K562 (cell line): Measurements from ENCODE around the gene EIPR1. TPM values are rescaled to one million over a fixed set of nuclear protein-coding genes. Genes with fewer than 3 reads are reported as not detected.

Experiments used
- CBX3 ChIP-seq, 2 experiments: IDR thresholded peaks; 1 replicate in 1 of 2; 2 replicates in 1 of 2; pipeline ENCODE4 v1.6.1; 2012; ENCODE audit warnings: inconsistent platforms in 2 of 2, low read length in 2 of 2, borderline replicate concordance in 1 of 2, control low read depth in 1 of 2
- MAFG ChIP-seq: fragments of 450-650 bp; conservative IDR thresholded peaks from 2 replicates; pipeline ENCODE4 v1.6.1; 2016; ENCODE audit warnings: missing genetic modification characterization, missing compliant biosample characterization
- MBD2 ChIP-seq: sonication (generic); IDR thresholded peaks from 2 replicates; pipeline ENCODE4 v1.6.1; 2016; ENCODE audit warnings: low read depth, borderline replicate concordance
- RCOR1 ChIP-seq, 2 experiments: IDR thresholded peaks; 2 replicates each; pipeline ENCODE4 v1.6.1; 2012; ENCODE audit warnings: low read depth in 2 of 2, low read length in 2 of 2, borderline replicate concordance in 1 of 2, improper control_type of control experiment in 1 of 2
- RFX1 ChIP-seq: fragments of 450-650 bp; IDR thresholded peaks from 2 replicates; pipeline ENCODE4 v1.6.1; 2016; ENCODE audit warnings: mild to moderate bottlenecking, moderate library complexity
- SPI1 ChIP-seq: IDR thresholded peaks from 2 replicates; pipeline ENCODE4 v1.6.1; 2011; ENCODE audit warnings: low read depth, low read length, control low read depth, borderline replicate concordance
- TBL1XR1 ChIP-seq, 2 experiments: IDR thresholded peaks; 2 replicates each; pipeline ENCODE4 v1.6.1; 2012; ENCODE audit warnings: improper control_type of control experiment in 2 of 2, low read length in 2 of 2, mild to moderate bottlenecking in 1 of 2
- ZEB2 ChIP-seq: fragments of 450-650 bp; IDR thresholded peaks from 2 replicates; pipeline ENCODE4 v1.6.1; 2016
- ZNF431 ChIP-seq: sonication (generic); formaldehyde crosslinking; IDR thresholded peaks from 2 replicates; pipeline ENCODE4 v1.8.0; 2022; ENCODE audit warnings: mild to moderate bottlenecking, missing genetic modification reagents
- polyA plus RNA-seq, 8 experiments: library from polyadenylated mRNA; depleted of rRNA in 4 of 8; stranded (reverse) in 5 of 8; unstranded in 3 of 8; fragments of >200 nt; fragmentation: Nextera tagmentation in 2 of 8; fragmentation: Illumina TruSeq in 1 of 8; extraction: Ambion mirVana in 2 of 8; extraction: Trizol in 1 of 8; gene quantifications; 2 replicates each; pipeline versions ENCODE4 v1.2.1 to v1.2.3, GENCODE V29; 2011 to 2014; ENCODE audit warnings: inconsistent platforms in 1 of 8, missing spikeins in 1 of 8
- total RNA-seq, 7 experiments: library from RNA; depleted of rRNA in 6 of 7; stranded (reverse); fragments of >200 nt in 6 of 7; fragmentation: Illumina TruSeq in 2 of 7; extraction: Trizol in 2 of 7; gene quantifications; 2 replicates each; pipeline versions ENCODE4 v1.2.1 to v1.2.3, GENCODE V29; 2011 to 2021; ENCODE audit warnings: low replicate concordance in 1 of 7
- TF ChIP-seq, protein P1 (sequence below): fragments of 450-650 bp; IDR thresholded peaks from 2 replicates; pipeline ENCODE4 v1.6.1; 2016; ENCODE audit warnings: mild to moderate bottlenecking, moderate library complexity
- TF ChIP-seq, protein P2 (sequence below): fragments of 150-350 bp; IDR thresholded peaks from 2 replicates; pipeline ENCODE4 v1.6.1; 2014; ENCODE audit warnings: low read depth, mild to moderate bottlenecking, low read length, borderline replicate concordance

Gene EIPR1
- total and polyA plus RNA-seq, 9 of the 15 experiments (the other 6 are each of a cell fraction or from before 2014, with no cell fraction given) = 19.9 to 54.4 (median 35.9) TPM

DNA sequence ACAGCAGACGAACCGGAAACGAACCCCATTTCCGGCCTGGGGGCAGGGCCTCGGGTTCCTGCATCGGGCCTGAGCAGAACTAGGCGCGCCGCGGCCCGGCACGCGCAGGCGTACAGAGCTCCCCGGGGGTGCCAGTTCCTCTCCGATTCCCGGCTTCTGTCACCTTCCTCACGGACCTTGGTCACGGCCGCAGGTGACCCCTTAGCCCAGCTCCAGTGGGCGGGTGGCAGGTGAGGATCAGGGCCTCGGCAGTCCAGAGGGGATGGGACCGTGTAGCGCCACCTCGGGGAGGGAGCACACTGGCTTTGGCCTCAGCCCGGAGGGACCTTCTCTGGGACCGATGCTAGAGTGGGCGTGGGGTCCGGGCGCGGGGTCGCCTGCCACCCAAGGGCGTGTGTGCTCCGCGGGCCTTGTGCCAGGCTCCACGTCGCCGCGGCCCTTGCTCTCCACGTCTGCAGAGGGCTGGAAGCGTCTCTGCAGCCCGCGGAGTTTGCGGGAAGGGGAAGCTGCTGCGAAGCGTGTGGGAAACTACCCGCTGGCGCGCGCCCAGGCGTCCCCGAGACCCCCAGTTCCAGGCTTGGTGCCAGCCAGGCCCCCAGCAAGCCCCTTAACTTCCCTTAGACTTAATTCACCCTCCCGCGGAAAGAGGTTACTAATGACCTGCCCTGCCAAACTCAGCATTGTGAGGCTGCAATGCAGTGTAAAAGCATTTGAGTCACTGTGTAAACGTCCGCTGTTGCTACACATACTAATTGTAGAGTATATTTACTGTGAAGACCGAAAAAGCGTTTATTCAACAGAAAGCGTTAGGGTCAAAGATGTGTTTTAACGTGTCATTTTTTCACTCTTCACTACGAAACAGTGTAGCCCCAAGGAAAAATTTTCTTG is 2.3 kb upstream of the EIPR1 start, which contains the start of gene TRAPPC12 (continued):
- TF ChIP-seq, protein P1, sequence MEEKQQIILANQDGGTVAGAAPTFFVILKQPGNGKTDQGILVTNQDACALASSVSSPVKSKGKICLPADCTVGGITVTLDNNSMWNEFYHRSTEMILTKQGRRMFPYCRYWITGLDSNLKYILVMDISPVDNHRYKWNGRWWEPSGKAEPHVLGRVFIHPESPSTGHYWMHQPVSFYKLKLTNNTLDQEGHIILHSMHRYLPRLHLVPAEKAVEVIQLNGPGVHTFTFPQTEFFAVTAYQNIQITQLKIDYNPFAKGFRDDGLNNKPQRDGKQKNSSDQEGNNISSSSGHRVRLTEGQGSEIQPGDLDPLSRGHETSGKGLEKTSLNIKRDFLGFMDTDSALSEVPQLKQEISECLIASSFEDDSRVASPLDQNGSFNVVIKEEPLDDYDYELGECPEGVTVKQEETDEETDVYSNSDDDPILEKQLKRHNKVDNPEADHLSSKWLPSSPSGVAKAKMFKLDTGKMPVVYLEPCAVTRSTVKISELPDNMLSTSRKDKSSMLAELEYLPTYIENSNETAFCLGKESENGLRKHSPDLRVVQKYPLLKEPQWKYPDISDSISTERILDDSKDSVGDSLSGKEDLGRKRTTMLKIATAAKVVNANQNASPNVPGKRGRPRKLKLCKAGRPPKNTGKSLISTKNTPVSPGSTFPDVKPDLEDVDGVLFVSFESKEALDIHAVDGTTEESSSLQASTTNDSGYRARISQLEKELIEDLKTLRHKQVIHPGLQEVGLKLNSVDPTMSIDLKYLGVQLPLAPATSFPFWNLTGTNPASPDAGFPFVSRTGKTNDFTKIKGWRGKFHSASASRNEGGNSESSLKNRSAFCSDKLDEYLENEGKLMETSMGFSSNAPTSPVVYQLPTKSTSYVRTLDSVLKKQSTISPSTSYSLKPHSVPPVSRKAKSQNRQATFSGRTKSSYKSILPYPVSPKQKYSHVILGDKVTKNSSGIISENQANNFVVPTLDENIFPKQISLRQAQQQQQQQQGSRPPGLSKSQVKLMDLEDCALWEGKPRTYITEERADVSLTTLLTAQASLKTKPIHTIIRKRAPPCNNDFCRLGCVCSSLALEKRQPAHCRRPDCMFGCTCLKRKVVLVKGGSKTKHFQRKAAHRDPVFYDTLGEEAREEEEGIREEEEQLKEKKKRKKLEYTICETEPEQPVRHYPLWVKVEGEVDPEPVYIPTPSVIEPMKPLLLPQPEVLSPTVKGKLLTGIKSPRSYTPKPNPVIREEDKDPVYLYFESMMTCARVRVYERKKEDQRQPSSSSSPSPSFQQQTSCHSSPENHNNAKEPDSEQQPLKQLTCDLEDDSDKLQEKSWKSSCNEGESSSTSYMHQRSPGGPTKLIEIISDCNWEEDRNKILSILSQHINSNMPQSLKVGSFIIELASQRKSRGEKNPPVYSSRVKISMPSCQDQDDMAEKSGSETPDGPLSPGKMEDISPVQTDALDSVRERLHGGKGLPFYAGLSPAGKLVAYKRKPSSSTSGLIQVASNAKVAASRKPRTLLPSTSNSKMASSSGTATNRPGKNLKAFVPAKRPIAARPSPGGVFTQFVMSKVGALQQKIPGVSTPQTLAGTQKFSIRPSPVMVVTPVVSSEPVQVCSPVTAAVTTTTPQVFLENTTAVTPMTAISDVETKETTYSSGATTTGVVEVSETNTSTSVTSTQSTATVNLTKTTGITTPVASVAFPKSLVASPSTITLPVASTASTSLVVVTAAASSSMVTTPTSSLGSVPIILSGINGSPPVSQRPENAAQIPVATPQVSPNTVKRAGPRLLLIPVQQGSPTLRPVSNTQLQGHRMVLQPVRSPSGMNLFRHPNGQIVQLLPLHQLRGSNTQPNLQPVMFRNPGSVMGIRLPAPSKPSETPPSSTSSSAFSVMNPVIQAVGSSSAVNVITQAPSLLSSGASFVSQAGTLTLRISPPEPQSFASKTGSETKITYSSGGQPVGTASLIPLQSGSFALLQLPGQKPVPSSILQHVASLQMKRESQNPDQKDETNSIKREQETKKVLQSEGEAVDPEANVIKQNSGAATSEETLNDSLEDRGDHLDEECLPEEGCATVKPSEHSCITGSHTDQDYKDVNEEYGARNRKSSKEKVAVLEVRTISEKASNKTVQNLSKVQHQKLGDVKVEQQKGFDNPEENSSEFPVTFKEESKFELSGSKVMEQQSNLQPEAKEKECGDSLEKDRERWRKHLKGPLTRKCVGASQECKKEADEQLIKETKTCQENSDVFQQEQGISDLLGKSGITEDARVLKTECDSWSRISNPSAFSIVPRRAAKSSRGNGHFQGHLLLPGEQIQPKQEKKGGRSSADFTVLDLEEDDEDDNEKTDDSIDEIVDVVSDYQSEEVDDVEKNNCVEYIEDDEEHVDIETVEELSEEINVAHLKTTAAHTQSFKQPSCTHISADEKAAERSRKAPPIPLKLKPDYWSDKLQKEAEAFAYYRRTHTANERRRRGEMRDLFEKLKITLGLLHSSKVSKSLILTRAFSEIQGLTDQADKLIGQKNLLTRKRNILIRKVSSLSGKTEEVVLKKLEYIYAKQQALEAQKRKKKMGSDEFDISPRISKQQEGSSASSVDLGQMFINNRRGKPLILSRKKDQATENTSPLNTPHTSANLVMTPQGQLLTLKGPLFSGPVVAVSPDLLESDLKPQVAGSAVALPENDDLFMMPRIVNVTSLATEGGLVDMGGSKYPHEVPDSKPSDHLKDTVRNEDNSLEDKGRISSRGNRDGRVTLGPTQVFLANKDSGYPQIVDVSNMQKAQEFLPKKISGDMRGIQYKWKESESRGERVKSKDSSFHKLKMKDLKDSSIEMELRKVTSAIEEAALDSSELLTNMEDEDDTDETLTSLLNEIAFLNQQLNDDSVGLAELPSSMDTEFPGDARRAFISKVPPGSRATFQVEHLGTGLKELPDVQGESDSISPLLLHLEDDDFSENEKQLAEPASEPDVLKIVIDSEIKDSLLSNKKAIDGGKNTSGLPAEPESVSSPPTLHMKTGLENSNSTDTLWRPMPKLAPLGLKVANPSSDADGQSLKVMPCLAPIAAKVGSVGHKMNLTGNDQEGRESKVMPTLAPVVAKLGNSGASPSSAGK = peak; percentile 90
- TF ChIP-seq, protein P2, sequence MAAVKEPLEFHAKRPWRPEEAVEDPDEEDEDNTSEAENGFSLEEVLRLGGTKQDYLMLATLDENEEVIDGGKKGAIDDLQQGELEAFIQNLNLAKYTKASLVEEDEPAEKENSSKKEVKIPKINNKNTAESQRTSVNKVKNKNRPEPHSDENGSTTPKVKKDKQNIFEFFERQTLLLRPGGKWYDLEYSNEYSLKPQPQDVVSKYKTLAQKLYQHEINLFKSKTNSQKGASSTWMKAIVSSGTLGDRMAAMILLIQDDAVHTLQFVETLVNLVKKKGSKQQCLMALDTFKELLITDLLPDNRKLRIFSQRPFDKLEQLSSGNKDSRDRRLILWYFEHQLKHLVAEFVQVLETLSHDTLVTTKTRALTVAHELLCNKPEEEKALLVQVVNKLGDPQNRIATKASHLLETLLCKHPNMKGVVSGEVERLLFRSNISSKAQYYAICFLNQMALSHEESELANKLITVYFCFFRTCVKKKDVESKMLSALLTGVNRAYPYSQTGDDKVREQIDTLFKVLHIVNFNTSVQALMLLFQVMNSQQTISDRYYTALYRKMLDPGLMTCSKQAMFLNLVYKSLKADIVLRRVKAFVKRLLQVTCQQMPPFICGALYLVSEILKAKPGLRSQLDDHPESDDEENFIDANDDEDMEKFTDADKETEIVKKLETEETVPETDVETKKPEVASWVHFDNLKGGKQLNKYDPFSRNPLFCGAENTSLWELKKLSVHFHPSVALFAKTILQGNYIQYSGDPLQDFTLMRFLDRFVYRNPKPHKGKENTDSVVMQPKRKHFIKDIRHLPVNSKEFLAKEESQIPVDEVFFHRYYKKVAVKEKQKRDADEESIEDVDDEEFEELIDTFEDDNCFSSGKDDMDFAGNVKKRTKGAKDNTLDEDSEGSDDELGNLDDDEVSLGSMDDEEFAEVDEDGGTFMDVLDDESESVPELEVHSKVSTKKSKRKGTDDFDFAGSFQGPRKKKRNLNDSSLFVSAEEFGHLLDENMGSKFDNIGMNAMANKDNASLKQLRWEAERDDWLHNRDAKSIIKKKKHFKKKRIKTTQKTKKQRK = no peak
- TF ChIP-seq ZNF431 (CRISPR knock-in tag) (peak; percentile 65; the same call in 1 of the 2 replicates), RFX1 (no peak), RCOR1 (IDR thresholded peaks at IDR 0.05; ENCODE audit: borderline replicate concordance in 1 of 2, low read depth in 2 of 2, low read length in 2 of 2) (peak in 1 of 2 experiments; percentile 52; a peak in 2 of 4 replicates), CBX3 (IDR thresholded peaks at IDR 0.05; ENCODE audit: borderline replicate concordance in 1 of 2, low read length in 2 of 2) (0 out of 3 replicates have a peak, but pooled peaks of 1 of the 2 experiments have one; percentile 47), TBL1XR1 (IDR thresholded peaks at IDR 0.05; ENCODE audit: low read length in 2 of 2) (peak; percentile 9 to 45; a peak in 1 of 4 replicates), MAFG (no peak), MBD2 (peak; percentile 83), SPI1 (peak; percentile 47; the same call in 1 of the 2 replicates), ZEB2 (peak; percentile 61; the same call in 1 of the 2 replicates)
